H1 (cell line): Measurements from ENCODE around the gene ADPRHL1. TPM values are rescaled to one million over a fixed set of nuclear protein-coding genes. Genes with fewer than 3 reads are reported as not detected.

Experiments used
- BACH1 ChIP-seq: IDR thresholded peaks from 2 replicates; pipeline ENCODE4 v1.6.1; 2012; ENCODE audit warnings: low read length, improper control_type of control experiment
- NANOG ChIP-seq: IDR thresholded peaks from 2 replicates; pipeline ENCODE4 v1.6.1; 2011; ENCODE audit warnings: low read length, low read depth, mild to moderate bottlenecking, inconsistent platforms; ENCODE audit not compliant: insufficient read depth, poor library complexity, severe bottlenecking
- POLR2A ChIP-seq, 2 experiments: IDR thresholded peaks; 1 replicate in 1 of 2; 2 replicates in 1 of 2; pipeline ENCODE4 v1.6.1; 2011; ENCODE audit warnings: low read depth in 2 of 2, low read length in 2 of 2, mild to moderate bottlenecking in 2 of 2; ENCODE audit errors: control extremely low read depth in 1 of 2
- POLR2AphosphoS5 ChIP-seq: IDR thresholded peaks from 2 replicates; pipeline ENCODE4 v1.6.1; 2011; ENCODE audit warnings: low read depth, low read length
- SAP30 ChIP-seq: fragments of 300-600 bp; sonication (generic); IDR thresholded peaks from 2 replicates; pipeline ENCODE4 v1.7.1; 2012; ENCODE audit warnings: low read length, moderate library complexity, mild to moderate bottlenecking, inconsistent platforms; ENCODE audit not compliant: insufficient read depth, insufficient replicate concordance
- polyA plus RNA-seq, 7 experiments: library from polyadenylated mRNA; depleted of rRNA in 3 of 7; stranded (reverse) in 5 of 7; unstranded in 2 of 7; fragments of >200 nt in 5 of 7; fragments of 200-250 nt in 2 of 7; gene quantifications; 1 replicate in 5 of 7; 2 replicates in 1 of 7; 4 replicates in 1 of 7; pipeline versions ENCODE4 v1.2.1 to v1.2.3, GENCODE V29; 2011 to 2013; ENCODE audit warnings: missing spikeins in 2 of 7, mixed read lengths in 2 of 7
- total RNA-seq: library from RNA; stranded (reverse); fragmentation: NEBNext Ultra II Directional; extraction: Animal tissue kit (Norgen Biotek cat#: 25700); gene quantifications from 2 replicates; pipeline ENCODE4 v1.2.1, GENCODE V29; 2021
- TF ChIP-seq, protein P1 (sequence below): IDR thresholded peaks from 2 replicates; pipeline ENCODE4 v1.6.1; 2012; ENCODE audit warnings: inconsistent platforms

The ADPRHL1 gene
- total and polyA plus RNA-seq, 2 of the 8 experiments (the other 6 are each of a cell fraction or from before 2014, with no cell fraction given): 0.74 to 1.7 TPM

DNA sequence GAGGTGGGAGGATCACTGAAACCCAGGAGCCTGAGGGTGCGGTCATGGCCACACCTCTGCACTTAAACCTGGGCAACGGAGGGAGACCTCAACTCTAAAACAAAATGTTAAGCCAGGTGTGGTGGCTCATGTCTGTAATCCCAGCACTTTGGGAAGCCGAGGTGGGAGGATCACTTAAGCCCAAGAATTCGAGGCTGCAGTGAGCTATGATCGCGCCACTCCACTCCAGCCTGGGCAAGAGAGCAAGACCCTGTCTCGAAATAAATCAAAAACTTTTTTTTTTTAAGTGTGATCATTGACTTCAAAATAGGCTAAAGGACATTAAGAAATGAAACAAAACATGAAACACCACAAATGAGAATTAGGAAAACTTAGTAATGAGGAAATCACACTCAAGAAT lies 16.3 kb upstream of the ADPRHL1 start (continued):
- no peak for TF ChIP-seq NANOG
- no peak for TF ChIP-seq POLR2A (IDR thresholded peaks at IDR 0.05; ENCODE audit: control extremely low read depth in 1 of 2, low read depth in 2 of 2, low read length in 2 of 2)
- no peak for TF ChIP-seq POLR2AphosphoS5
- no peak for TF ChIP-seq BACH1
- TF ChIP-seq SAP30: no peak
- TF ChIP-seq, protein P1, sequence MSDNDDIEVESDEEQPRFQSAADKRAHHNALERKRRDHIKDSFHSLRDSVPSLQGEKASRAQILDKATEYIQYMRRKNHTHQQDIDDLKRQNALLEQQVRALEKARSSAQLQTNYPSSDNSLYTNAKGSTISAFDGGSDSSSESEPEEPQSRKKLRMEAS: no peak
